NCI-H524 treated with DMSO at 0.1 percent for 48 hours (cell line): ENCODE measurements around the gene PNPT1.

Experiments used
- DNase-seq: peaks from one replicate; lab custom pipeline; 2025; lab: John Stamatoyannopoulos, UW

PNPT1 gene

DNA sequence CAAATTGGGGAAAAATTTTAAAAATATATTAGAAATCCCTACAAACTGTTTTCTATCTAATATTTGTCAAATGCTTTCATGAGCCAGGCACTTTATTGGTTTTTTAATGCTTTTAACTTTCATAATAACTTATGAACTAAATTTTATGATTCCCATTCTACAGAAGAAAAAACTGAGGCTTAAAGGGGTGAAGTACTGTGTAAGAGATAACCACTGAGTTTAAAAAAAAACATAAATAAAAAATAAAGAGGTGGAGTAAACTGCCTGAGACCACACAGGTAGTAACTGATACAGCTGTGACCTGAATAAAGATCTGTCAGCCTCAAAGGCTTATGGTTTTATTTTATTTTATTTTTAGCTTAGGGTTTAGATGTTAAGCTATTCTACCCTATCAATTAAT, 24.7 kb downstream of the PNPT1 start:
- no peak for DNase-seq

DNA sequence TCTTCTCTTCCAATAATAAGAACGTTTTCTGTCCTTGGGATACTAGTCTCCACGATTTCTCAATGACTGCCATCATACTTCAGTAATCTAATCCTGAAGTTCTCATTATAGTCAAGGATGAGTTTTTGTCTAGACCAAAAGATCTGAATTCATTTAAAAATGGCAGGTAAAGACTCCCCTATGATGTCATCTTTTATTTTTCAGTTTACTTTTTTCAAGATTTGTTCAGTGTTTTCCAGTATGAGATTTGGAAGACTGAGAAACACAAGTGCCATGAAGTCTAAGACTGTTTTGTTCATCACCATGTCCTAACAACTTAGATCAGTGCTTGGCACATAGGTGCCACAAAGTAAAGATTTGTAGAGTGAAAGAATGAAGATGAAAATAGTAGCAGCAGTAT, 40.4 kb downstream of the PNPT1 start:
- no peak for DNase-seq

DNA sequence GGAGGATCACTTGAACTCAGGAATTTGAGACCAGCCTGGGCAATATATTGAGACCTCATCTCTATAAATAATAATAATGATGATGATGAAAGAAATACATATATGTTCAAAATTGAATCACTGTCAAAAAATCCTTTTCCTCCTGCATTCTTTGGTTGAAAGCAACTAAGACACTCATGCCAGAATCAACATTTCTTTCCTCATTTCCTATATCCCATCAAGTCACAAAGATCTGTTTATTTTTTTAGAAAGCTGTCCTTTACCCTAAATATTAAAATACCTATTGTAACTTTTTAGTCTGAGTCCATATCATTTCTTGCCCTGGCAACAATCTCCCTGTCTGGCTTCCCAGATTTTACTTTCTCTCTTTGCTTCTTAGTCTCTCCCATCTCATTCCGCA, 44.4 kb downstream of the PNPT1 start:
- no peak for DNase-seq

DNA sequence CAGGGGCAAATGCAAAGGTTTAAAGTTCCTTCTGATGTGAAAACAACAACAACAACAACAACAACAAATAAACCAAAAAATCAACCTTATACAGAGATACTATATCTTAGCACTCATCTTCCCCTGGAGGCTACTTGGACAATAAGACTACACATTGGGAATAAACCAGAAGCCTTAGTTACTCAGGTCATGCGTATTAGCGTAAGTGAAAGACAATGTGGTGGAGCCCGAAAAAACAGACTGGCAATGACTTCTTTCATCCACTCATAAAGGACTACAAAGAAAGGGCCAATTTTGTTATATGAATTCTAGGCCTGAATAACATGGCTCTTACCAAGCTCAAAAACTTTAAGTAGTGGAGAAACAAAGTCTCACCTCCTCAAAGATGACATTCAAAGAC, 56.8 kb downstream of the PNPT1 start:
- no peak for DNase-seq

DNA sequence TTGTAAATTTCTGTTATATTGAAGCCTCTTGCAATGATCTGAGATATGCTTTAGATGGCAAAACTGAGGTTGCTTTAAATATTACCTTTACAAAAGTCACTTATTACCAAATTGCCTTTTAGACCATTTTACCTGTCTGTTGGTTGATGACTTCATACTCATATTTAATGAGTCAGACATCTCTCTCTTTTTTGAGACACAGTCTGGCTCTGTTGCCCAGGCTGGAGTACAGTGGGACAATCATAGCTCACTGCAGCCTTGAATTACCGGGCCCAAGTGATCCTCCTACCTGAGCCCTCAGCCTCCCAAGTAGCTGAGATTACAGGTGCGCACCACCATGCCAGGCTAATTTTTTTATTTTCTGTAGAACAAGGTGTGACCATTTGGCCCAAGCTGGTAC, 64.7 kb downstream of the PNPT1 start:
- DNase-seq: no peak

DNA sequence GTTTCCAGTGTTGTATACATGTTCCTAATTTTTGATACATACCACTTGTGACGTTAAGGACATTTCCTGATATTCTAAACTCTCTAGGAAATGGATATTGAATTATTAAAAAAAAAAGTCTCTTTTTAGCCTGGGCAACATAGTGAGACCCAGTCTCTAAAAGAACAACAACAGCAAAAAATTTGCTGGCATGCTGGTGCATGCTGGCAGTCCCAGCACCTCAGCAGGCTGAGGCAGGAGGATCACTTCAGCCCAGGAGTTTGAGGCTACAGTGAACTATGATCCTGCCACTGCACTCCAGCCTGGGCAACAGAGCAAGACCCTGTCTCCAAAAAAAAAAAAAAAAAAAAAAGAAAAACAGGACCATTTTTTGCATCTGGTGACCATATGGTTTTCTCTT, 65.7 kb downstream of the PNPT1 start:
- no peak for DNase-seq

DNA sequence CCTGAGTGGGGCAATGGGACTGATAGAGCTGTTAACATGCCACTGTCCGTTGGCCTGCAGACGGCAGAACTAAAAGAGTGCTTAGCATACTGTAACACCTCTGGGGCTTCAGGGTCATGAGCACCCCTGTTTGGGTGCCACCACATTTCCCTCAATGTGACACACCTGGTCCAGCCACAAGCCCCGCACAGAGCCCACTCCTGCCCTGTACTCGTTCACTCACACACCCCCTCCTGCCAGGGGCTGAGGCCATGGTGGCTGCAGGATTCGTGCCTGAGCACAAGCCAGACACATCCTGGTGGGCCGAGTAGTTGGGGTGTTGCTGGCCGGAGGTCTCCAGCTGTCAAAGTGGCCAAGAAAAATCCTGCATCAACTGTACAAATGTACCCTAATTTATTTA, 71.8 kb downstream of the PNPT1 start:
- DNase-seq: no peak

DNA sequence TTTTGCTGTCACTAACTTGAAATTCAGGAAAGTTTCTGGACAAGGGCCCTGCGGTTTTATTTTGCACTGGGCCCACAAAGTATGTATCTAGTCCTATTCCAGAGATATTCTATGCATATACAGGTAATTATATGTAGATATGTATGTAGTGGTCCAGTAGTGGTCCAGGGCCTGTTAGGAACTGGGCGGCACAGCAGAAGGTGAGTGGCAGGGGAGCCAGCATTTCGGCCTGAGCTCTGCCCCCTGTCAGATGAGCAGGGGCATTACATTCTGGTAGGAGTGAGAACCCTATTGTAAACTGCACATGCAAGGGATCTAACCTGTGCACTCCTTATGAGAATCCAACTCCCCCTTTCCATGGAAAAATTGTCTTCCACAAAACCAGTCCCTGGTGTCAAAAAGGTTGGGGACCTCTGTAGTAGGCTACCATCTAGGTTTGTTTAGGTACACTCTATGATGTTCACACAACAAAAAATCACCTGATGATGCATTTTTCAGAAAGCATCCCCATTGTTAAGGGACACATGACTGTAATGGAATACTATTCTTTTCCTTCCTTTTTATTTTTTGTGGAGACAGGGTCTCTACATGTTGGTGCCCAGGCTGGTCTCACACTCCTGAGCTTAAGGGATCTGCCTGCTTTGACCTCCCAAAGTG, 73.4 kb downstream of the PNPT1 start:
- no peak for DNase-seq

DNA sequence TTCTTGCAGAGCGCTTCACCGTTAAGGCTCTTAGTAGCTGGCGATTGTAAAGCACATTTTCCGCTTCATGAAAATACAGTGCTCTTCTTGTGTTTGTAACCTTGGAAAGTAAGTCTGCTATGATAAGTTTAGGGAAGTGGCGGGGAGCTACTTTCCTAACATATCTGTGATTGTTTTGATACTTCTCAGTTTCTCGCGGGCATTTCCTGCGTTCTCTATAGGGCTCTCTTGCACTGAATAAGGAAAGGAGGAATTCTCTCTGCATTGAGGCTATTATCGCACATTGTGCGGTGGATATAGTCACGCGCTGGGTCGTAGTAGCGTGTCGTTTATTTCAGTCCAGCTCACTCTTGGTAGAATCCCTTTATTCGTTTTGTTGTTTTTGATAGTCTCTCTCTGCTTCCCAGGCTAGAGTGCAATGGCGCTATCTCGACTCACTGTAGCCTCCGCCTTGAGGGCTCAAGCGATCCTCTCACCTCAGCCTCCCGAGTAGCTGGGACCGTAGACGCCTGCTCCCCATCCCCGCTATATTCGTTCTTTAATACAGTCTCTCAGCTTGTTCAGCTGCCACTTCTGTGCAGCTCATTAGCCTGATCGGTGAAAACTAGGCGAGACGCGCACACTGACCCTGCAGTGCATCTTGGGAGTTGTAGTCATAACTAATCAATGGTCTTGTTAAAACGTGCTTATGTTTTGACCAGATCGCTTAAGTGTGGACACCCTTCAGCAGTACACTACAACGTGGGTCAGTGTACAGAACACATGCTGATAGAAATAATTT, 75.2 kb downstream of the PNPT1 start:
- no peak for DNase-seq

DNA sequence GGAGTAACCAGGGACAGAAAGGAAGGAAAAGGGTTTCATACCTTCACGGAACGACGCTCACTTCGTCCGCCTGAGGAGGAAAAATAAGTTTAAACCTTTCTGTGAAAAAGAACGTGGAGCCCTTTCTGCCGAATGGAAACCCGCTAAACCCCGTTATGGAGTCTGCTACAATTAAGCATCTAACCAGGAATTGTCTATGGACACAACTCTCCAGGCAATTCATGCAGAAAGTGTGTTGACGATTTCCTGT, 75.7 kb downstream of the PNPT1 start:
- DNase-seq: no peak

DNA sequence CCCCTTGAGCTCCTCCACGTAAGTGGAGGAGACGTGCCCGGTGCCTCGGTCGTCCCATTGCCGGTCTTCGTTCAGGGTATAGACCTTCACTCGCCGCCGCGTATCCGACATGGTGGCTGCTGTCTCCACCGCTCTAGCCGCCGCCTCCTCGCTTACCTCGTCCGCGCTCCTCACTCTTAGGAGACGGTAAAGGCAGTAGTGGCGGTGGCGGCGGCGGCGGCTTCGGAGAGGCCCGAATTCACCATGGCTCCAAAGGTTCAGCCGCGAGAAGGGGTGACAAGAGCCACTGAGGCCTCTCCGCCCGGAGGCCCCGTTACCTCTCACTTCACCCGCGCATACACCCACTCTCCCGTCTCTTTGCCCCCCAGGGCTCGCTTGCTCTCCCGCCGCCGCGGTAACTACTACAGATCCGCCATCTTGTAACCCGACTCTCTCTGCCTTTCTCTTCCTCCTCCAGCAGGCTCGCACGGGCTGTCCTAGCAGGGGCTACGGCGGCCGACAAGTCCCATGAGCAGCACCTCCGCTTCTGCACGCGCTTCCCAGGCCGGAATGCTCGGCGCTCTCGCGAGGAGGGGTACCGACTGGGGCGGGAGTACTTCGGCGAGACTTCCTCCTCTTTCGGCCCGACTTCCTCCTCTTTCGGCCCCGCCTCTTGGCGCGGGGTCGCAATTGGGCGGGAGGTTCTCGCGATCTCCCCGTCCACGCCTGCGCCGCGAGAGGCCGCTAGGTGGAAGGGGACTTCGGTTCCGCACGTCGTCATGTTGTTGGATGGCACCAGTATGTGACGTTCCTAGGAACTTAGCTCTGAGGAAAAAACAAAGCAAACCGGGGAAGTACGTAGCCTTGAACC, 76.2 kb downstream of the PNPT1 start, which contains the start of gene PPP4R3B:
TSS of gene PPP4R3B (minus strand) at position 448 of the 850 bp plus-strand sequence. CDS start at position 111, 337 bp downstream.
- peak; percentile 92 for DNase-seq

DNA sequence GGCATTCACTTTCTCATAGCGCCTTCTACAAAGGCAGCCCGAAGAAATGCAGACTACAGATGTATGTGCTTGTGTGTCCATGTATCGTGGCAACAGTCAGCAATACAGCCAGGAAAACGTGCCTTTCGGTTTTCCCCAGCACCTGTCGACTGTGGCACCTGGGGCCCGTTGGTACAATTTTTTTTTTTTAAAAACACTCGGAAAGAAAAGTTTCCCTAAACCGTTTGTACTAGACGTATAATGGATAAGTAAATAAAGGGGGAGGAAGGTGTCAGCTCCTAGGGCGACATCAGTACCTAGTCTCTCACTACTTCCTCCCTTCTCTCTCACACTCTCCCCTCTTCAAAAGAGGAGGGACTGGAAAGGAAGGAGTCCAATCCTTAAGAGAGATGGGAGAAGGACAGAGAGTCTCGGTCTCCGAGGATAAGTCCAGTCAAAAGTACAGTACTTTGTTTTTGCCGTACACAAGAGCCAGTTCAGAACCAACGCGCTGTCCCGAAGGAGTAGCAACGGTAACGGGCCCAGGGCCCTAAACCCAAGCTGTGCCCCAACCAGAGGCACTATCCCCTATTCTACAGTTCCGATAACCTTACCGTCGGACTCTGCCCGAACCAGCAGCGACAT, 77.0 kb downstream of the PNPT1 start:
- no peak for DNase-seq

DNA sequence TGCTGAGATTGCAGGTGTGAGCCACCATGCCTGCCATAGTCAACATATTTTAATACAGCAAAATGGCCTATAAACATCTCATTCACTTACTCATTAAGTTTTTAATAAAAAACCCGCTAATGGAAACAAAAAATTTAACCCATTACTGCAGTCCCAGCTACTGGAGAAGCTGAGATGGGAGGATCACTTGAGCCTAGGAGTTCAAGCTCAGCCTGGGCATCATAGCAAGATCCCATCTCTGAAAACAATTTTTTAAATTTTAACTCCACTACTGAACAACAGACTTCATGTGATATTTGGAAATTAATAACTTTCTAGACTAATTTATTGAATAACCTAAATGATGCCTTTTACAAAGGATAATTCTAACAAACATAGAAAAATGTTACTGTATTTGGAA, 81.6 kb downstream of the PNPT1 start:
- DNase-seq: no peak

DNA sequence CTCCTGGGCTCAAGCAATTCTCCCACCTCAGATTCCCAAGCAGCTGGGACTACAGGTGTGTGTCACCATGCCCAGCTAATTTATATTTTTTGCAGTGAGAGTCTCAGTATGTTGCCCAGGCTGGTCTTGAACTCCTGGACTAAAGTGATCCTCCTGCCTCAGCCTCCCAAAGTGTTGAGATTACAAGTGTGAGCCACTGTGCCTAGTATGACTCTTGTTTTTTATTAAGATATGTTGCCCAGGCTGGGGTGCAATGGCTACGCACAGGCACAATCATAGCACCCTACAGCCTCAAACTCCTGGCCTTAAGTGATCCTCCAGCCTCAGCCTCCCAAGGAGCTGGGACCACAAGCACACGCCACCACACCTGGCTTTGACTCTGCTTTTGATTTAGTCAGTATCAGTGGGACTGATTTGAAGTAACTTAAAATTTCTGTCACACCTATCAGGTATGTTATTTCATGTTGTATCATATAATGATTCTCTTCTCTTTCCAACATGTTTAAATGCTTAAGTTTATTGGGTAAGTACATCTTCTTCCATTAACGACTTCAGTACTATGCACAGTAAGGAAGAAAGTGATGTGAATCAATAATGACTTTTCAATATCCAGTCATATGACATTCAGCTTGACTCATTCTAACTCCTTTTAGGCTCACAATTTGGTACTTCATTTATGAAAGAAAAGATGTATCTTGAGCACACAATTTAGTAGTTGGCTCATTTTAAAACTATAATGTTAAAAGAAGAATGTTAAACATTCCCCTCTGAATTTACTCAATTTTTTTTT, 82.5 kb downstream of the PNPT1 start:
- DNase-seq: no peak

DNA sequence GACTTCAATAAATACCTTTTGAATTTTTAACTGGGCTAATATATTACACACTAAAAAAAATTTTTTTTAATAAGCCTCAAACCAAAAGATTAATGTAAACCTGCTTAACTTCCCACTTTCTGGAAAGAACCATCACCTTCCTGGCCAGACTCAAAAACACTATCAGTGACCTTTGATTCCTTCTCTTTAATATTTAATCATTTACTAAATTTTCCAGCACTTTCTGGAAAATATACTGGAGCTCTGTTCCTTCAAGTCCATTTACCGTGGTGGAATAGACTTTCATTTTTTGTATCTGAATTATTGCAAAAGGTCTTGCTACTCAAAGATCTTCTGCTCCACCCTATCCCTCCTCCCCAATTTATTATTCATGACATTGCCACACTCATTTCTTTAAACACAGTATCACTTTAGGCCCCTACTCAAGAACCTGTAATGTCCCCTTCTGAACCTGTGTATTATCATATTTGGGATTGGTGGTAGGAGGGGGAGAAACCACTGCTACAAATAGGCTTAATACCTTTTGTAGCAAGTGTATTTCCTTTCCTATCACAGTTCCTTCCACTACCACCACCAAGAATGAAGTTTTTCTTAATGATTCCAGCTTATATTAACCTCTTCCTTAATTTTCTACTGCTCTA, 83.6 kb downstream of the PNPT1 start:
- no peak for DNase-seq

DNA sequence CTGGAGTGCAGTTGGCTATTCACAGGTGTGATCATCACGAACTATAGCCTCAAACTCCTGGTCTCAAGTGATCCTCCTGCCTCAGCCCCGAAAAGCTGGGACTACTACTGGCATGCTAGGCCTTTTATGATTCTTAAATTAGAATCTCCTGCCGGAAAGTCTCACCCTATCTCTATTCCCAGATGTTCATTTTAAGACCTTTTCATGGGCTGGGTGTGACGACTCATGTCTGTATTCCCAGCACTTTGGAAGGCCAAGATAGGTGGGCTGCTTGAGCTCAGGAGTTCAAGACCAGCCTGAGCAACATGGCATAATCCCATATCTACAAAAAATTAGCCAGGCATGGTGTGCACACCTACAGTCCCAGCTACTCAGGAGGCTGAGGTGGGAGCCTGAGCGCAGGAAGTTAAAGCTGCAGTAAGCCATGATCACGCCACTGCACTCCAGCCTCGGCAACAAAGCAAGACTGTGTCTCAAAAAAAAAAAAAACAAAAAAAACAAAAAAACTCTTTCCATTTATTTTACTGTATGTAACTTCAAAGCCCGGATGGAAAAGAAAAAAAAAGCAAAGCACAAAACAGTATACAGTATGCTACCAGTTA, 84.3 kb downstream of the PNPT1 start:
- DNase-seq: no peak

DNA sequence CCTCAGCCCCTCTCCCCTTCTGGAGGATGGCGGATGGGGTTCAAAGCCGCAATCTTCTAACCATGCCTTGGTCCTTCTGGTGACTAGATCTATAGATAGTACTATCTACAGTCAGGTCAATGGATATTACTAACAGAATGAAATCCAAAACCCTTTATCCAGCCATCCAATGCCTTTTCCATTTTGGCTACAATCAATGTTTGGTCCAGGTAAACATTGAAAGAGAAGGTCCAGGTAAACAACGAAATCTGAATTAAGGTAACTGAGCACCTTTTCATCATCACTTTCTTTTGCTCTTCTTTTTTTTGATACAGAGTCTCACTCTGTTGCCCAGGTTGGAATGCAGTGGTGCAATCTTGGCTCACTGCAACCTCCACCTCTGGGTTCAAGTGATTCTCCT, 85.9 kb downstream of the PNPT1 start:
- no peak for DNase-seq

DNA sequence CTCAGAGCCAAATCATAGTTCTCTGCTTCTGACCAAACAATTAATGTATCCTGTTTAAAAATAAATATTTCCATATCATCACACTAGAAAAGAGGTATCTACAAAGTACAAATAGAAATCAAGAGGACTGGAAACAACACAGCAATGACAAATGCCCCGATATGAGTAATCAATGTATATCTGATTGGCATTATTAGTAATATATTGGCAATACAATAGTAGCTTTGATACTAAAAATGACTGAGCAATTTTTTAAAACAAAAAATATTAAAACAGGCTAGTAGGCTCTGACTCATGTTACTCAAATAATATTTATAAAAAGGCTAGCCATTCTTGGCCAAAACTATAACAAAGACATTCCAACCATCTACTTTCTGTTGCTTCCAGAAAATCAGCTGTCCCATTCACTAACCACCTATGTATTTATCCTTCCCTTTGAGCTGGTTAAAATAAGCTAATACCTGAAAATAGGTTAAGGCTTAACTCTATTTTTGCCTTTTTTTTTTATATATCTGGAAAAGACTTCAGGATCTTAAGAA, 89.5 kb downstream of the PNPT1 start:
- DNase-seq: no peak

DNA sequence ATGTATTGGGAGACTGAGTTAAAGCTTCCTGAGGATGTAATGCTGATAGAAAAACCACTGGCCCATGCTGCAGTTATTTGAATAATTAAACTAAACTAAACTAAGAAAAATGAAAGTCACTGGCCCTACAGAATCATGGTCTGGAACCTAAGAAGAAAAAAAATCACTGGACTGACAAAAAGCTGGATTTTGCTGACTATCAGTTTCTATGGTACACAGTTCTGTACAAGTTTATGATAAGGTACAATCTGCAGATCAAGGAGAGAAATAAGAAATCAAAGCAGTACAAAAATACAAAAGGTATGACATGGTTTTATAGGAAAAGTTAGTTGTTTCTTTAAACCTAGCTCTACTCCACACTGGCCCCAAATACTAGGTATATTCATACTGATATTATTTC, 91.8 kb downstream of the PNPT1 start:
- no peak for DNase-seq

DNA sequence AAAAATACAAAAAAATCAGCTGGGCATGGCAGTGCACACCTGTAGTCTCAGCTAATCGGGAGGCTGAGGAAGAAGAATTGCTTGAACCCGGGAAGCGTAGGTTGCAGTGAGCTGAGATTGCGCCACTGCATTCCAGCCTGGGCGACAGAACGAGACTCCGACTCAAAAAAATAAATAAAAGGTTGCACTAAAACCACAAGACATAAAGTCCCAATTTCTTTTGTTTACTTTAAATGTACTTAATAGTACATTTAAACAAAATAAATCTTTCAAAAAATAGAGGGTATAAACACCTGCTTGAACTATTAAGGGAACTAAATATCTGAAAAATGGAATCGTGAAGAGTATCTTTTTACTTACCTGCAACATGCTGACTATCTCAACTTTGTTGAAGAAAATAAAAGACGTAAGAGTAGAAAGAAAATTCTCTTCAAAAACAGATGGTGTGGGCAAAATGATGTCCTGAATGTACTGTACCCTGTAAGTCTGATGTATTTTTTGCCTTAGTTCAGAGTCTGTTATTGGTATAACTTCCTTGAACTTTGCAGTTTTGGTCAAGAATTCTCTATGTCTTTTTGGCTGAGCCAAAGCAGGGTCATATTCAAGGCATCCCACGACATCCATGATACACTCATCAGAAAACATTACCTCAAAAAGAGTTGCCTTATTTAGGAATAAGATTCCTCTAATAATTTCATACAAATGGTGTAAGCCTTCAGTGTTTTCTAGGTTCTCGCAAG, 95.4 kb downstream of the PNPT1 start:
- DNase-seq: no peak
